ENCODE data around the gene TSHZ2. TPM values are rescaled to one million over a fixed set of nuclear protein-coding genes. Genes with fewer than 3 reads are reported as not detected.
"Not testable (repeated sequence)": the region's sequence is repeated elsewhere in the genome, so short reads cannot be mapped to it uniquely, and the experiment has no call there.

The TSHZ2 gene
- total RNA-seq, 5 donors from 2014 or later (not counting 1 experiment from before 2014, with no cell fraction given): 20.2 to 42.9 (median 25.8) TPM

GRCh38 chr20:53023732-53024520 is 51.8 kb downstream of the TSHZ2 start:
- Histone ChIP-seq H3K36me3 (ENCODE audit: control insufficient read depth in 2 of 2, extremely low read depth in 1 of 2, insufficient read depth in 1 of 2, low read length in 1 of 2) (no peaks in the 10 kb centered on the region), H3K4me3 (ENCODE audit: control insufficient read depth in 1 of 2, extremely low read depth in 1 of 2, low read length in 1 of 2) (no peak overlapping the region), H3K27ac (ENCODE audit: low read length) (no peak overlapping the region), H3K9me3 (no peaks in the 10 kb centered on the region), H3K4me1 (ENCODE audit: control insufficient read depth in 1 of 2, extremely low read depth in 1 of 2, insufficient read depth in 2 of 2, low read length in 2 of 2) (no peaks in the 10 kb centered on the region), H3K27me3 (replicated peaks in 1 of 2; ENCODE audit: control insufficient read depth in 2 of 2, extremely low read depth in 1 of 2, insufficient read depth in 2 of 2, low read length in 1 of 2) (no peaks in the 10 kb centered on the region)
- ATAC-seq (replicated peaks in 1 of 4) (no peak), DNase-seq (no peak)
- Mint-ChIP-seq H3K27ac (no peak overlapping the region), H3K4me1 (peaks cover 23 to 63% (median 49%) of the 10 kb centered on the region in 3 donors), H3K4me3 (no peak overlapping the region), H3K9me3 (peaks cover 0 to 4% (median 0%) of the 10 kb centered on the region in 3 donors), H3K36me3 (peaks cover 5% of the 10 kb centered on the region), H3K27me3 (peaks cover 8% of the 10 kb centered on the region in 2 donors)
- ChIA-PET POLR2A (no interaction called here), CTCF (no interaction called here)
- WGBS (ENCODE audit: insufficient coverage): 33% methylated on average over 1 of the region's 5 CpGs

DNA sequence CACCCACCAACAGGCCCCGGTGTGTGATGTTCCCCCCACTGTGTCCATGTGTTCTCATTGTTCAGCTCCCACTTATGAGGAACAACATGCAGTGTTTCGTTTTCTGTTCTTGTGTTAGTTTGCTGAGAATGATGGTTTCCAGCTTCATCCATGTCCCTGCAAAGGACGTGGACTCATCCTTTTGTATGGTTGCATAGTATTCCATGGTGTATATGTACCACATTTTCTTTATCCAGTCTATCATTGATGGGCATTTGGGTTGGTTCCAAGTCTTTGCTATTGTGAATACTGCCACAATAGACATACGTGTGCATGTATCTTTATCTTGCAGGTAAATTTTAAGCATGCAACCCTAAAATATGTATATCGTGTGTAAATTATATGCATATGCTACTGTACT is 52.5 kb downstream of the TSHZ2 start:
- H3K9me3 Mint-ChIP-seq; ATAC-seq (replicated peaks in 1 of 4); H3K4me3 ChIP-seq (ENCODE audit: control insufficient read depth in 1 of 2, extremely low read depth in 1 of 2, low read length in 1 of 2); H3K9me3 ChIP-seq; DNase-seq; POLR2A ChIA-PET; CTCF ChIA-PET; H3K36me3 ChIP-seq (ENCODE audit: control insufficient read depth in 2 of 2, extremely low read depth in 1 of 2, insufficient read depth in 1 of 2, low read length in 1 of 2); H3K4me1 ChIP-seq (ENCODE audit: control insufficient read depth in 1 of 2, extremely low read depth in 1 of 2, insufficient read depth in 2 of 2, low read length in 2 of 2); H3K4me3 Mint-ChIP-seq; H3K36me3 Mint-ChIP-seq; H3K27me3 ChIP-seq (replicated peaks in 1 of 2; ENCODE audit: control insufficient read depth in 2 of 2, extremely low read depth in 1 of 2, insufficient read depth in 2 of 2, low read length in 1 of 2); H3K27me3 Mint-ChIP-seq; H3K27ac ChIP-seq (ENCODE audit: low read length): not testable (repeated sequence)
- Mint-ChIP-seq H3K27ac (peak overlapping the region; percentile 44 to 74), H3K4me1 (peaks cover 23 to 61% (median 49%) of the 10 kb centered on the region in 3 donors)
- no CpG with 5 or more reads among the region's 5 CpGs for WGBS (ENCODE audit: insufficient coverage)

- no peak overlapping the region for H3K27ac ChIP-seq (ENCODE audit: low read length)
- H3K36me3 ChIP-seq (ENCODE audit: control insufficient read depth in 2 of 2, extremely low read depth in 1 of 2, insufficient read depth in 1 of 2, low read length in 1 of 2): no peaks in the 10 kb centered on the region
- no peaks in the 10 kb centered on the region for H3K27me3 ChIP-seq (replicated peaks in 1 of 2; ENCODE audit: control insufficient read depth in 2 of 2, extremely low read depth in 1 of 2, insufficient read depth in 2 of 2, low read length in 1 of 2)
- H3K4me3 Mint-ChIP-seq: no peak overlapping the region
- DNase-seq (no peak), ATAC-seq (replicated peaks in 1 of 4) (no peak)
- H3K27ac Mint-ChIP-seq: no peak overlapping the region
- peaks cover 29 to 59% (median 42%) of the 10 kb centered on the region in 3 donors for H3K4me1 Mint-ChIP-seq
- H3K4me1 ChIP-seq (ENCODE audit: control insufficient read depth in 1 of 2, extremely low read depth in 1 of 2, insufficient read depth in 2 of 2, low read length in 2 of 2): no peaks in the 10 kb centered on the region
- H3K4me3 ChIP-seq (ENCODE audit: control insufficient read depth in 1 of 2, extremely low read depth in 1 of 2, low read length in 1 of 2): no peak overlapping the region
- ChIA-PET CTCF (no interaction called here), POLR2A (no interaction called here)
- H3K36me3 Mint-ChIP-seq: peaks cover 3% of the 10 kb centered on the region
- no peaks in the 10 kb centered on the region for H3K9me3 ChIP-seq
- H3K27me3 Mint-ChIP-seq: peaks cover 8 to 12% of the 10 kb centered on the region in 2 donors
- H3K9me3 Mint-ChIP-seq: peaks cover 0 to 4% (median 0%) of the 10 kb centered on the region in 3 donors
These were observed 54.9 kb downstream of the TSHZ2 start for GRCh38 chr20:53027089-53027488.

- ChIA-PET POLR2A (no interaction called here), CTCF (interaction anchor here (0.6 kb wide), 2 partner anchors 45 to 306 kb away, joined by 3 read pairs; no protein-coding TSS in a partner anchor)
- Histone ChIP-seq H3K36me3 (ENCODE audit: control insufficient read depth in 2 of 2, extremely low read depth in 1 of 2, insufficient read depth in 1 of 2, low read length in 1 of 2) (no peaks in the 10 kb centered on the region), H3K4me1 (ENCODE audit: control insufficient read depth in 1 of 2, extremely low read depth in 1 of 2, insufficient read depth in 2 of 2, low read length in 2 of 2) (no peaks in the 10 kb centered on the region), H3K27me3 (replicated peaks in 1 of 2; ENCODE audit: control insufficient read depth in 2 of 2, extremely low read depth in 1 of 2, insufficient read depth in 2 of 2, low read length in 1 of 2) (no peaks in the 10 kb centered on the region), H3K4me3 (ENCODE audit: control insufficient read depth in 1 of 2, extremely low read depth in 1 of 2, low read length in 1 of 2) (no peak overlapping the region), H3K27ac (ENCODE audit: low read length) (no peak overlapping the region), H3K9me3 (no peaks in the 10 kb centered on the region)
- 59% methylated on average over 2 of the region's 6 CpGs for WGBS (ENCODE audit: insufficient coverage)
- H3K36me3 Mint-ChIP-seq: peaks cover 3% of the 10 kb centered on the region
- no peak overlapping the region for H3K4me3 Mint-ChIP-seq
- ATAC-seq (replicated peaks in 1 of 4): no peak
- peaks cover 8 to 12% of the 10 kb centered on the region in 2 donors for H3K27me3 Mint-ChIP-seq
- peaks cover 24 to 47% (median 29%) of the 10 kb centered on the region in 3 donors for H3K4me1 Mint-ChIP-seq
- no peak for DNase-seq
- peak overlapping the region in 1 of 2 donors; percentile 58 for H3K27ac Mint-ChIP-seq
- H3K9me3 Mint-ChIP-seq: peaks cover 0 to 4% (median 0%) of the 10 kb centered on the region in 3 donors
These were observed 56.3 kb downstream of the TSHZ2 start for GRCh38 chr20:53028337-53029007.

DNA sequence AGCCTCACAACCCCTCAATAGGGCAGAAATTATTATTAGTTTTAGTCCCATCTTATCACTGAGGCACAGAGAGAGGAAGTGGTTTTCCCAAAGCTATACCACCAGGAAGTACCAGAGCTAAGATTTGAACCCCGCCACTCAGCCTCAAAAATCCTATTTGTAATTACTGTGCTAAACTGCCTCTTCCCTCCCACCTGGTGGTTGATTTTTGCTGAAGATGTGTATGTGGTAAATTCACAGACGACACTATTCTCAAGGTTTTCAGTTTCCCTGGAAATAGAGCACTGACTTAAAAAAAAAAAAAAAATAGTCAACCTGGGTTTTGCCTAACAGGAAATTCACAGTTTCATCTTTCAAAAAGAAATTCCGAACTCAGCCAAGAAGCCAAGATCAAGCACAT is 57.9 kb downstream of the TSHZ2 start:
- WGBS (ENCODE audit: insufficient coverage): 71% methylated on average over 1 of the region's 3 CpGs
- no peak overlapping the region for H3K4me3 ChIP-seq (ENCODE audit: control insufficient read depth in 1 of 2, extremely low read depth in 1 of 2, low read length in 1 of 2)
- peaks cover 34 to 53% (median 36%) of the 10 kb centered on the region in 3 donors for H3K4me1 Mint-ChIP-seq
- peaks cover 12% of the 10 kb centered on the region in 2 donors for H3K27me3 Mint-ChIP-seq
- no peaks in the 10 kb centered on the region for H3K27me3 ChIP-seq (replicated peaks in 1 of 2; ENCODE audit: control insufficient read depth in 2 of 2, extremely low read depth in 1 of 2, insufficient read depth in 2 of 2, low read length in 1 of 2)
- POLR2A ChIA-PET: interaction anchor here in 1 of 2 donors (0.7 kb wide), 1 partner anchor 412 kb away, joined by 7 read pairs; no protein-coding TSS in a partner anchor
- peaks cover 0 to 6% of the 10 kb centered on the region in 2 experiments for H3K4me1 ChIP-seq (ENCODE audit: control insufficient read depth in 1 of 2, extremely low read depth in 1 of 2, insufficient read depth in 2 of 2, low read length in 2 of 2)
- CTCF ChIA-PET: interaction anchor here (0.6 to 0.8 kb wide), 2 partner anchors 50 to 1265 kb away, joined by 3 to 4 read pairs; no protein-coding TSS in a partner anchor
- peaks cover 0 to 4% (median 0%) of the 10 kb centered on the region in 3 donors for H3K9me3 Mint-ChIP-seq
- H3K9me3 ChIP-seq: no peaks in the 10 kb centered on the region
- H3K36me3 ChIP-seq (ENCODE audit: control insufficient read depth in 2 of 2, extremely low read depth in 1 of 2, insufficient read depth in 1 of 2, low read length in 1 of 2): no peaks in the 10 kb centered on the region
- peaks cover 3% of the 10 kb centered on the region for H3K36me3 Mint-ChIP-seq
- peak overlapping the region; percentile 23 to 57 for H3K27ac Mint-ChIP-seq
- ATAC-seq (replicated peaks in 1 of 4): no peak
- H3K27ac ChIP-seq (ENCODE audit: low read length): no peak overlapping the region
- peak in 10 of 35 experiments; percentile 1 to 22 (median 3) for DNase-seq
- peak overlapping the region in 1 of 3 donors; percentile 1 for H3K4me3 Mint-ChIP-seq

GRCh38 chr20:53032046-53032445 is 59.9 kb downstream of the TSHZ2 start:
- H3K27me3 ChIP-seq (replicated peaks in 1 of 2; ENCODE audit: control insufficient read depth in 2 of 2, extremely low read depth in 1 of 2, insufficient read depth in 2 of 2, low read length in 1 of 2): no peaks in the 10 kb centered on the region
- H3K4me3 ChIP-seq (ENCODE audit: control insufficient read depth in 1 of 2, extremely low read depth in 1 of 2, low read length in 1 of 2): no peak overlapping the region
- peaks cover 36 to 52% (median 39%) of the 10 kb centered on the region in 3 donors for H3K4me1 Mint-ChIP-seq
- ATAC-seq (replicated peaks in 1 of 4) (no peak), DNase-seq (no peak)
- no peaks in the 10 kb centered on the region for H3K36me3 ChIP-seq (ENCODE audit: control insufficient read depth in 2 of 2, extremely low read depth in 1 of 2, insufficient read depth in 1 of 2, low read length in 1 of 2)
- H3K27ac Mint-ChIP-seq: no peak overlapping the region
- peaks cover 3% of the 10 kb centered on the region for H3K36me3 Mint-ChIP-seq
- POLR2A ChIA-PET: no interaction called here
- CTCF ChIA-PET: no interaction called here
- 92% methylated on average over 10 of the region's 11 CpGs for WGBS (ENCODE audit: insufficient coverage)
- peaks cover 0 to 8% of the 10 kb centered on the region in 2 experiments for H3K4me1 ChIP-seq (ENCODE audit: control insufficient read depth in 1 of 2, extremely low read depth in 1 of 2, insufficient read depth in 2 of 2, low read length in 2 of 2)
- H3K9me3 Mint-ChIP-seq: peaks cover 0 to 4% (median 0%) of the 10 kb centered on the region in 3 donors
- no peak overlapping the region for H3K4me3 Mint-ChIP-seq
- peaks cover 12% of the 10 kb centered on the region in 2 donors for H3K27me3 Mint-ChIP-seq
- H3K27ac ChIP-seq (ENCODE audit: low read length): no peak overlapping the region
- no peaks in the 10 kb centered on the region for H3K9me3 ChIP-seq

Data from T-cell (primary cell).